CD4-positive, alpha-beta T cell treated with Interferon gamma for 1 hour (primary cell): ENCODE results near the gene PTK7.
A peak's percentile ranks its signal among the peaks of the same experiment; 100 is the strongest.
"Not testable (repeated sequence)": the region's sequence is repeated elsewhere in the genome, so short reads cannot be mapped to it uniquely, and the experiment has no call there.

ENCODE experiments used
- DNase-seq: peaks from one replicate; pipeline ENCODE4 v3.0.0-alpha.2; 2020

The PTK7 gene

DNA sequence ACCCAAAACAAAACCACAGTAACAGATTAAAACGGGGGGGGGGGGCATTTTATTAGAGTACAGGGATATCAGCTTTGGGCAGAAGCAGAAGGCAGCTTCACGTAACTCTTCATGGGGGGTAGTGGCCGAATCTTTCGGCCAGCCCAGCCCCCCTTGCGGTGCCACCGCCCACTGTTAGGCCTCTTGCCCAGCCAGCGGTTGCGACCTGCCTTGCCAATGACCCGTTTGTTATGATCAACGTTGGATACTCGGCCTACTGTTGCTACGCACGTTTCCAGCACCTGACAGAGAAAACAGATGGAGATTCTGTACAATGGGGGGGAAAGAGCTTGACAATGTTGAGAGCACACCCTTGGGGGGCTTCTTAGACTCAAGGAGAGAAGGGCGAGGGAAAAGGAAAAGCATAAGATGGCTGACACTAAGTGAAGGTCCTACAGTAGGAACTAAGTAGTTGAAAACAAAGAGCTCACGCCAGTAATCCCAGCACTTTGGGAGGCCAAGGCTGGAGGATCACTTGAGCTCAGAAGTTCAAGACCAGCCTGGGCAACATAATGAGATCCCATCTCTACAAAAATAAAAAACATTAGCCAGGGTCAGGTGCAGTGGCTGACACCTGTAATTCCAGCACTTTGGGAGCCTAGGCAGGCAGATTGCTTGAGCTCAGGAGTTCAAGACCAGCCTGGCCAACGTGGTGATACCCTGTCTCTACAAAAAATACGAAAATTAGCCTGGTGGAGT lies 21.7 kb upstream of the PTK7 start:
- no peak for DNase-seq

DNA sequence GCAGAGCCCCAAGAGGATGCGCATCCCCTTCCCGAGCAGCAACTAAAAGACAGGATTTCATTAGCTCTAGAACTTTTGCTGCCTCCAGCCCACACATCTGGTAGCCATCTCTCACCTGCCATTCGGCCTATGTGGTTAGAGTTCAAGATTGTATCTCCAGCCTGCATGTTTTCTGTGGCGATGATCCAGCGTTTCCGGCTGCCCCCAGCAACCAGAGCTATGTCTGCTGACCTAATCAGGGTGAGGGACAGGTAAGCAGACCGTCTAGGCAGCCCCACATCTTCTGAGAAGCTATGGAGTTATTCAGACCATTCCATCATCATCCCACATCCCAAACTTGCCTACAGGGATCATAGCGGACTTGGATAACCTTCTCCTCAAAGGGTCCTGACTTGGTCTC lies 20.1 kb upstream of the PTK7 start:
- no peak for DNase-seq

DNA sequence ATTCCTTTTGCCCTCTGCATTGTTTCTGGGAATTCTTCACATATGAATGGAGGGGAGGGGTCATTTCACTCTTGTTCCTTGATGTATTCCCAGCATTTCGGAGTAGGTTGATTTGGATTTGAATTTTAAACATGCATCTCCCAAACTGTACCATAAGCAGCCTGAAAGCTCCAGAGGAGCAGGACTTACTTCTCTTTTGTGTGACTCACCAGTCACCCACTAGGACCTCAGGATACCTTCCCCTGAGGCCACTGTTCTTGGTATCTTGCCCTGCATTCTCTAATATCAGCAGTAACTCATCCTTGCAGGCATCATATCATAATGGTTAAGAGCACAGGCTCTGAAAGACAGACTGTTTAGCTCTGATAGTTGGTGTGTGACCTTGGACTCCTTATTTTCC lies 17.6 kb upstream of the PTK7 start:
- DNase-seq = no peak

DNA sequence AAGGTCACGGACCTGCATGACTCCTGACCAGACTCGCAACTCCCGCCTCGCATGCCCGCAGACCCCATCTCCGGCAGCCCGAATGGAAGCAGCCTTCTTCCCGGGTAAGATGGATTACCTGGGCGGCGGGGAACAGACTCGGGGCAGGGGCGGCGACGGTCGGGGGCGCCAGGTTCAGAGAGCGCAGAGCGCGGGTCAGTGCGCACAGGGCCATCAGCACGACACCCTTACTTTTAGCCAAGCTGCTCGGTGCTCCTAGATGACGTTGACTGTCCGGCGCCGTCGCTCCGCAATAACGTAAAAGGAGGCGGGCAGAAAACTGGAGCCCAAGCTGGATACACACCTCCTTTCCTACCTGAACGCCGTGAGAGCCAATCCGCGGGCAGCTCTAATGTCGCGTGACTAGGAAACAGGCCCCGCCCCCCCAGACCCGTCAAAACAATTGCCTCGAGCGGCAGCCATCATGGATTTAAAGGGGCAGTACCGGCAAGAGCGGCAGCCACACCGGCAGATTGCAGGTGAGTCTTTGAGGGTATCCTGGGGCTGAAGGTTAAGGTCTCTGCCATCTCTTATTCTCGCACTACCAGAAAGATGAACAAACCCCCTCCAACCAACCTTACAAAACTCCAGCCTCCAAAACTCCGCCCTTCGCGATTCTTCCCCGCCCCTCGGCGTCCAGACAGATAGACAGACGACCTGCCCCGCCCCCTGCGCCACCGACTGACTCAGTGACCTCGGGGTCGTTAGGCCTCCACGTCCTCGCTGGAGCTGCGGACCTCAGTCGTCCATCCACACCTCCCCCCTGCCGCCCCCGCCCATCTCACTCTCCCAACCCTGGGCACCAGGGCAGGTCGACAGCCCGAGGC lies 16.7 kb upstream of the PTK7 start, which contains the start of the genes KLC4 and MRPL2:
TSS of gene KLC4 (plus strand) at position 464 of the 866 bp plus-strand sequence. CDS start 1,705 bp downstream, outside the sequence.
TSS of gene MRPL2 (minus strand) at position 267 of the 866 bp plus-strand sequence. CDS start at position 214, 53 bp downstream.
- DNase-seq = peak; percentile 98

DNA sequence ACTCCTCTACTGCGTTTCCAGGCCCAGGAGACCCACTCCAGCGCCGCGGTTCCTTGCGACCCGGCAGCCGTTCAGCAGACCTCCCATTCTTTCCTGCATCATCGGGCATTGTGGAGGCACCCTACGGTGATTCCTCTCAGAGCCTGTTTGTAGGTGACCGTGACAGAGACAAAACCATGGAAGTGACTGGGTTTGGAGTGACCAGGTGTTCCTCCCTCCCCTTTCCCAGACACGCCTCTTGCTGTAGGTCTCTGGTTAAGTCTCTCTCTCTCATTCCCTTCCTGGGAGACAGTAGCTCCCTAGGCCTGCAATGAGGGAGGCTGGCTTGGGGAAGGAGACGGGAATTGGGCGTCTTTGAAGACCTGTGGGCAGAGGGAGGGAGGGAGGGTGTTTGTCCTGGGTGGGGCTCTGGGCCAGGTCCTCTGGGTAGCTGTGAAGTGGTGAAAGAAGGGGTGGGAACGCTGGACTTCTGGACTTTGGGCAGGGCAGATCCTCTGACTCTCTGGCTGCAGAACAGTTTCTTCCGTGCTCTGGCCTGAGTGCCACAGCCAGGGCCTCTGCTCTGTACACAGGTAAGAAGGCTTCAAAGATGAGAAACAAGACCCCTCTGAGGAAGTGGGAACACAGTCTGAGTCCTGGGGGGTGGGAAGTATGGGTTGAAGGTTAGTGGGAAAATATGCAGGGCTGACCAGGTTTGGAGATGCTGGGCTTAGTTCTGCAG lies 15.9 kb upstream of the PTK7 start:
- DNase-seq = no peak

DNA sequence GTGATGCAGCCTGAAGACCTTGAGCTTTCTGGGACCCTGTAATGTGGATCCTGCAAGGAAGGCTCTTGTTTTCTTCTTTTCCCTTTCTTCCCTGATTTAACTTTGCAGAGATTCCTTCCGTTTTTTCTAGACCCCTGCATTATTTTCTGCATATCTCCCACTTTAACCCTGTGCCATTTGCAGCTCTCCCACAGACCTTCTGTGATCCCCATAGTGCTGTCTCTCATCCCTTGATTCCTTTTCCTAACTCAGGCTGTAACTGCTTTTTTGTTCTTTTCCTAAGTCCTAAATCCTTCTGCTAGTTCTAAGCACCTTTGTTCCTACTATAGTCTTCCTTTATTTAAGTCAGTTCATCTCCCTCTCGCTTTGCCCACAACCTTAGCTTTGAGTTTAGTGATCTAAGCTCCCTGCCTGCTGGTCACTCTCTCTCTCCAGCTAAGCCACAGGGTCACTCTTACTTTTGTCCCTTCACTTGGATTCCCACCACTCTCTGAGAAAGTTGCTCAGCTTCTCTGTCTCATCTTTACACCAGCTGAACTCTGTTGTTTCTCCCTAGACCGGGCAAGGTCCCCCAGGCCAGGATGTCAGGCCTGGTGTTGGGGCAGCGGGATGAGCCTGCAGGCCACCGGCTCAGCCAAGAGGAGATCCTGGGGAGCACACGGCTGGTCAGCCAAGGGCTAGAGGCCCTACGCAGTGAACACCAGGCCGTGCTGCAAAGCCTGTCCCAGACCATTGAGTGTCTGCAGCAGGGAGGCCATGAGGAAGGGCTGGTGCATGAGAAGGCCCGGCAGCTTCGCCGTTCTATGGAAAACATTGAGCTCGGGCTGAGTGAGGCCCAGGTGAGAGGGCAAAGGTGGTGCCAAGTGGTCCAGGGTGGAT lies 15.1 kb upstream of the PTK7 start:
- no peak for DNase-seq

DNA sequence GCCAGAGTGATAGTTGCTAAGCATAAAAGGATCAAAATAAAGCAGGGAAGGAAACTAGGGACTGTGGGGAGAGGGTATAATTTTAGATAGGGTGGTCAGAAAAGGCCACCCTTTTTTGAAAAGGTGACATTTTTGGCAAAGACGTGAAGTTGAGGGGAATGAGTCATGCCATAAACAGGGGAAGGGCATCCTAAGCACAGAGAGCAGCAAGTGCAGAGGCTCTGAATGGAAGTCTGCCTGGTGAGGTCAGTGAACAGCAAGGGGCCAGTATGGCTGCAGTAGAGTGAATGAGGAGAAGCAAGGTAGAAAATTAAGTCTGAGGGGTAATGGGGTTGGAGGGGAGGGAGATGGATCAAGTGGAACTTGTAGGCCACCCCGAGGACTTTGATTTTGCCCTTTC lies 14.3 kb upstream of the PTK7 start:
- DNase-seq = no peak

DNA sequence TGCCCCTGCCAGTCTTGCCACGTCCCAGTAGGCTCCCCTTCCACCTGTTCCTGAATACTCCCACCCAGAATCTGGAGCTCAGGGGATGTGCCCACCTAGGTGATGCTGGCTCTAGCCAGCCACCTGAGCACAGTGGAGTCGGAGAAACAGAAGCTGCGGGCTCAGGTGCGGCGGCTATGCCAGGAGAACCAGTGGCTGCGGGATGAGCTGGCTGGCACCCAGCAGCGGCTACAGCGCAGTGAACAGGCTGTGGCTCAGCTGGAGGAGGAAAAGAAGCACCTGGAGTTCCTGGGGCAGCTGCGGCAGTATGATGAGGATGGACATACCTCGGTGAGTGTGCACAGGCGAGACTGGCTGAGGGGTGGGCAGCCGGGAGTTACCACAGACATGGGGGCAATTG lies 13.3 kb upstream of the PTK7 start:
- no peak for DNase-seq

DNA sequence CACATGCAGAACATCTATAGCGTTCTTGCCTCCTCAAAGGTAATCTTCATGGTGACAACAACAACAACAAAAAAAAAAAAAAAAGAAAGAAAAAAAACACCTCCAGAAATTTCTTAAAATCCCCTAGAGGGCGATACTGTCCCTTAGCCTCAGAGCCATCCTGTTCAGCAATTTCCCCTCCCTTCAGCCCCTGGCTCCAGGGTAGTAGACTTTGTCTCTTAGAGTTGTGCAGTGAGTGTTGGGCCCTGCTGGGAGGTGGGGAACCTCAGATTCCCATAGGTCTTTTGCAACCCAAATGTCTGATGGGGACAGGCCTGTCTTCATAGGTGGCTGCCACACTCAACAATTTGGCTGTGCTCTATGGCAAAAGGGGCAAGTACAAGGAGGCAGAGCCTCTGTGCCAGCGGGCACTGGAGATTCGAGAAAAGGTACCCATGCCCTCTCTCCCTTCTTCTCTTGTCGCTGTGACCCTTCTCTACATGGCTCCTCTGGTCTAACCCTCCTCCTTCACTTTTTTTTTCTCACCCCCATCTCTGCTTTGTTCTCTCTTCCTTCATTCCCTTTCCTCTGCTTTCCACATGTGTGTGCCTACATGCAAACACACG lies 6.0 kb upstream of the PTK7 start:
- DNase-seq = no peak

DNA sequence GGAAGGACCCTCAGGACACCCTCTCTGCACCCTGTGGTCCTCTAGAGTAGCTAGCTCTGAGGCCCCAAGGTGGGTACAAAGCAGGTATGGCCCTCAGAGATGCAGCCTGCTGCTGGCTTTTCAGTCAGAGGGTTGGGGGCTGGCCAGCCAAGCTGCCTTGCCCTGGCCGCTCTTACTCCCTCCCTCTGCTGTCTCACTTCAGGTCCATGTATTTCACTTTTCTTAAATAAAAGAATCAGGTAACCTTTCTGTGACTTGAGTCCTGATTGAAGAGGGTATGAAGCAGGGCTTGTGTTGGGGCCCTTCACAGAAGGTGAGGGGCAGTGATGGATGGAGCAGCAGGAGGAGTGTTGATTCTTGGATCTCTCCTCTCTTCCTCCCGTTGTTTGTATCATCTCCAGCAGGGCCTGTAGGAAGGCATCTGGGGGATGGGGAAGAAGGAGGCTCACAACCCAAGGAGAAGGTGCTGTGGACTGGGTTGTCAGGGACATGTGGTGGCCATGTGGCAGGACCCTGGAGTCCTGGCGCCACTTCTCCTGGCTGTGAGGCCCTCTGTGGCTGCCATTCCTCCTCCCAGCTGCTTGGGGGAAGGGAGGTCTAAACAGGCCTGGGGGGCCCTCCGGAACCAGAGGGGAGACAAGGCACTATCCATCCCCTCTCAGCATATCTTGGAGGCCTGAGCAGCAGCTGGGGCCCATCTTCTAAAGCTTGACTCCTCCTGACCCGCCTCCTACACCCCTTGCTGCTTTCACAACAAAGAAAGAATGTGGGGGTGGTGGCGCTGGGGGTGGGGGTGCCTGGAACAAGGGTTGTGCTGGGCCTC lies 1.1 kb upstream of the PTK7 start:
- no peak for DNase-seq

DNA sequence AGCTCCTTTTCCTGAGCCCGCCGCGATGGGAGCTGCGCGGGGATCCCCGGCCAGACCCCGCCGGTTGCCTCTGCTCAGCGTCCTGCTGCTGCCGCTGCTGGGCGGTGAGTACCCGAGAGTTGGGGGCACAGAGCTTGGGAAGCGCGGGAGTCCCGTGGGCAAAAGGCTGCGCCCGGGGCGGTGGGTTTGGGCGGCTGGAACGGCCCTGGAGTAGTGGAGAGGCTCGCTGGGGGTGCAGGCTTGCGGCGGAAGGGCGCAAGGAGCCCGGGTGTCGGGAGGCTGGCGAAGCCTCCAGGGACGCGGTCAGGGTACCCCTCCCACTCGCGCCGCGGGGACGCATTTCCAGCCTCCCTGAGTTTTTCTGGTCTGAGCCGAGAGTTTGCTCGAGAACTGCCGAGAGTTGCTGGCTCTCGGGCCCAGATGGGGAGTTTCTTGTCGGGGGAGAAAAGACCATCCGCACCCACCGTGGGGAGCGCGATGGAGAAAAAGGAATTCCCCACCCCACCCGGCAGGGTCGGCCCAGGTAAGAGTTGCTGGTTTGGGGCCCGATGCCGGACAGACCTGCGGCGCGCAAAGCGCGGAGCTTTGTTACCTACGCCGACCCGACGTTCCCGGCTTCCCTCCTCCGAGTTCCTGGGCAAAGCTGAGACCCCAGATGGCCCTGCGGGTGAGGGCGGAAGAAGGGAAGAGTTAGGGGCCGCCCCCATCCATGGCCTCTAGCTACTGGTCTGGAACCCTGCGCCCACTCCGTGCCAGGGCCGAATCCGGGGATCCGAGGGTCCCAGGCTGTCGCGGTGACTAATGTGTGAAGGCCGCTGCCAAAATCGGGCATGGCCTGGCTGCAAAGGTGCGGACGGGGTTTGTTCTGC lies 584 bp downstream of the PTK7 start:
- no peak for DNase-seq

DNA sequence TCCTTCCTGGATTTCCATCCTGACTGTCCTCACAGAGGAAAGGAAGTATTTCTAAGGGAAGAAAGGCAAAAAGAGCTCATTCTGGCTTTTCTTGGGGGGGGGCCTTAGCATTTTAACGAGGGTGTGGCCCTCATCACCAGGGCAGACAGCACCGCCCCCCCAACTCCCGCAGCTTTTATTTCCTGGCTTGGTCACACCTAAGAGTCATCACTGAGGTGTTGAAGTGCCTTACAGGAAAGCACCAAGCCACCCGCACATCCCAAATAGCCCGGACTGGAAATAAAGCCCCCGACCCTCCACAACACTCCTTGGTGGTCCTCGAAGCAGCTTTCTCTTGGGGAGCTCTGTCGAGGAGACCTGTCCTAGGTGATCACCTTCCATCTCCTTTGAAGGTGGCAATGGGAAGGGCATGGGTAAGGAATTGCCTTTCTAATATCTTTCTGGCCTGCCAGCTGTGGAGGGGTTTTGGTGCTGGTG lies 1.3 kb downstream of the PTK7 start:
- no peak for DNase-seq

DNA sequence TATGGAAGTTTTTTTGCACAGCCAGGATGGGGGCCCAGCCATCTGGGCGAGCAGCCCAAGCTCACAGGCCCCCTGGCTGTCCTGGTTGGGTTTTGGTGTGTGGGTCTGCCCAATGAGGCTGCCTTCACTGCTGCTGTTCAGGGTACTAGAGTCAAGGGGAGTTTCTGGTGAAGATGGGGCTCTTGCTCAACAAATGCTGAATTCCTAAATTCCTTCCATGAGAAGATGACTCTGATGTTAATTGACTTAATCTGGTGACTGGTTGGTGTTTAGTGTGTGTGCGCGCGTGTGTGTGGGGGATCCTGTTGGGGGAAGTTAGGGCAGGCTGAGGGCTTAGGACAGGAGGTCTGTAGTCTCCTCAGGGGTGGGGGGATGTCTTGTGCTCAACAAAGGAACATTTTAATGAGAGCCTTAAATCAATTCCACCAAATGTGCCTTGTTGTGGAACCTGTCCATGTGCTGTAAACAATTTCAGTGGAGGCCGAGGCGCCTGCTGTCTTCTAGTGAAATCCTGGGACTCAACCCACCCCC lies 1.9 kb downstream of the PTK7 start:
- no peak for DNase-seq

DNA sequence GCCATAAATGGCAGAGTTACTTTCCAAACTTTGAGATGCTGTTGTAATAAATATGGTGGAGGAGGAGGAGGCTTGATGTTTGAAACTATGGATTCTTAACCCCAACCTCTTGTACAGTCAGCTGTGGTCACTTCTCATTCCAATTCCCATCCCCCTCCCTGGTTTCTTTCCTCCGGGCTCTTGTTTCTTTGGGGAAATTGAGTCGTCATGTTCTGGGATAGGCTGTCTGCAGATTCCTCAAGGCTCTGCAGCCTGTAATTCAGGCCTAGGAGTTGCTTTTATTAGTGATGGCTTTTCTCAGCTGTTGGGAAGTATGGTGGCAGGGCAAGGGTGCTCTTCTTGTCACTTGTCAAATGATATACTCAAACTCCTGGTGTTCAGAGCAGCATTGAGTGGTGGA lies 2.6 kb downstream of the PTK7 start:
- no peak for DNase-seq

DNA sequence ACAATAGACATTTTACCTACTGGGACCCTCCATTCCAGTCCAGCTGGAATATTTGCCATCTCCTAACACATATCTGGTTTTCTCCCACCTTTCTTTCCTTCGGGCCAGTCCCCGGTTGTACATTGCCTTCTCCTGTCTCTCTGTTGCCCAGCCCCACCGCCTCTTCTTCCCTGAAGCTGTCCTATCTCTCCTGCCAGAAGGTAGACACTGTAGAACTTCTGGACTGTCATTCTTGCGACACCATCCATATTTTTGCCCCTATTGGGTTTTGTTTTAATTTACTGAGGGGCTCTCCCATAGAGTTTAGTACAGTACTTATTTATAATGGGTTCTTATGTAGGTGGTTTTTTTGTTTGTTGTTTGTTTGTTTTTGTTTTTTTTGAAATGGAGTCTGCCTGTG lies 4.9 kb downstream of the PTK7 start:
- no peak for DNase-seq

DNA sequence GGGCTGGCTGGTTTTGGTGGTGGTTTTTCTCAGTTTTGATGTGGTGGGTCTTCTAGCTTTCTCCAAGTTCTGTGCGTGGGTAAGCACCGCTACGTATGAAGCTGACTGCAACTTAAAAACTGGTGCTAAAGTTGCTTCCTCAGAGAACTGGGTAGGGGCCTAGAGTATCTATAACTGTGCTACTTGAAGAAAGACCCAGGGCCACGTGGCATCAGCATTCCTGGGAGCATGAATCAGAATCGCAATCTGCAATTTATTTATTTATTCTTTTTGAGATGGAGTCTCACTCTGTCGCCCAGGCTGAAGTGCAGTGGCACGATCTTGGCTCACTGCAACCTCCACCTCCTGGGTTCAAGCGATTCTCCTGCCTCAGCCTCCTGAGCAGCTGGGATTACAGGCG lies 5.8 kb downstream of the PTK7 start:
- not testable (repeated sequence) for DNase-seq

DNA sequence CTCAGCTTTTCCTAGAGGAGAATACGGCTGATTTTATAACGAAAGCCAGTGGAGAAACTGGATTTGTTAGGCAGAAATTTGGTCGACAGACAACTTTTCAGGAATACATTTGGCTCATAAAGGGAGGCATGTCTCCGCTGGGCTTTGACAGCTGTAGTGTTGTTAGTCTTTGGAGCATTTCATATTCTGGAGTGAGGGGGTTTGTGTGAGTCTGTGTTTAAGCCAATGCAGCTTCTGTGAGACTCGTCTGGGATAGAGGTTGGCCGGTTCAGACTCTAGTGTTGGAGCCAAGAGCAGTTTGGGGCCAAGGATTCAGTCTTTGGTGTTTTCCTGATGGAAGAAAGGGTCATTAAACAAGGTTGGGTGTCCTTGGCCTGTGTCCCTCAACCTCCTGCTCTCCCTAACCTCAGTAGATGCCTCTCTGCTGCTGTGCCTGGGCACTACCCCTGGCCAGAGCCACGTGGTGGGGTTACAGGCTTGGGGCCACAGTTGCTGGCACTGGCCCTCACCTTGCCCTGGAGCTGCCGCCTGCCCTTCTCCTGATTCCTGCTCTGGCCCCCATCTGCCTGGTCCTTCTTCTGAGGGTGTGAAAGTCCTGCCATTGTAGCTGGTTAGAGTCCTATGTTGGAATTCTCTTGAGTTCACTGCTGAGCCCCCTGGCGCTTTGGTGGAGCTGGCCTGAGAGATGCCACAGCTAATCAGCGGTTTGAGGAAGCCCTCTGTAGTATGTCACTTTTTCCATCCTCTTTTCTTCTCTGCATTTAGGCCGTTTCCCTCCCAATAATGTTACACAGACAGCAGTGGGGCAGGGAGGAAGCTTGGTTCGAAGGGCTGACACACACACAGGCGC lies 6.9 kb downstream of the PTK7 start:
- DNase-seq = no peak

DNA sequence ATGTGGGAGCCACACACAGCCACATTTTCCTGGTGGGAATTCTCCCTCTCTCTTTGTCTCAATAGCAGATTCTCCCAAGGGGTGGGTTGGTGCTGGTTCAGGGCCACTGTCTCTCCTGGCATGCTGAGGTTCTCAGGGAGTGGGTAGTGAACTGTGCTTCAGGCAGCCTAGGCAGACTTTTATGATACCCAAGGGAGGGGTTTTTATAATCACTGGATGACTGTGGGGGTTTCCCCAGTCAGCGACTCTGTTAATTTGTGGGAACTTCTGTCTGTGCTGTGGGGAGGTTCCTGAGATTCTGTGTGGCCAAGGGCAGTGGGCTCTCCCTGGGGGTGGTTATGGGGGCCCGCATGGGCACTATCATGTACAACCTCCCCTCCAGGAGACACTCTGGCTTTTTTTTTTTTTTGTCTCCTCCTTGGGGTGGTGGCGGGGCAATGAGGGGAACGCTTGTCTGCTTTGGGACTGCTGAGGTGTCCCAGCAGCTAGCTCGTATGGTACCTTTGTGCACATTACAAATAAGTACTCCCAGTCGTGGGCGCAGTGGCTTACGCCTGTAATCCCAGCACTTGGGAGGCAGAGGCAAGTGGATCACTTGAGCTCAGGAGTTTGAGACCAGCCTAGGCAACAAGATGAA lies 10.0 kb downstream of the PTK7 start:
- DNase-seq = no peak
